CD14-positive monocyte (primary cell): Measurements from ENCODE around the gene GPHN. TPM values are rescaled to one million over a fixed set of nuclear protein-coding genes. Genes with fewer than 3 reads are reported as not detected.

Experiments used
- DNase-seq, 3 donors: peaks; one replicate each; pipeline ENCODE4 v3.0.0-alpha.2; 2011 to 2022
- H2AFZ ChIP-seq: 2 replicates; pipeline ENCODE4 v1.6.0; 2012; ENCODE audit warnings: mild to moderate bottlenecking, low read depth, low read length, inconsistent platforms; ENCODE audit not compliant: insufficient read depth, poor library complexity, severe bottlenecking
- H3K27ac ChIP-seq, 2 donors: 1 replicate in 1 of 2; 2 replicates in 1 of 2; pipeline ENCODE4 v1.5.1; 2012 to 2013; ENCODE audit warnings: low read length in 2 of 2, control low read depth in 1 of 2, inconsistent platforms in 1 of 2, low read depth in 1 of 2, mild to moderate bottlenecking in 1 of 2
- H3K27me3 ChIP-seq, 2 donors: one replicate each; pipeline versions ENCODE4 v1.6.0 to v1.6.1; 2011 to 2013; ENCODE audit warnings: low read length in 2 of 2; ENCODE audit not compliant: control insufficient read depth in 2 of 2, insufficient read depth in 2 of 2
- H3K36me3 ChIP-seq, 2 donors: replicated peaks in 1 of 2; 1 replicate in 1 of 2; 2 replicates in 1 of 2; pipeline versions ENCODE4 v1.5.1 to v1.6.1; 2012 to 2013; ENCODE audit warnings: low read length in 2 of 2, control low read depth in 1 of 2, inconsistent platforms in 1 of 2, mild to moderate bottlenecking in 1 of 2; ENCODE audit not compliant: insufficient read depth in 2 of 2, control insufficient read depth in 1 of 2
- H3K4me1 ChIP-seq, 2 donors: 1 replicate in 1 of 2; 2 replicates in 1 of 2; pipeline versions ENCODE4 v1.5.1 to v1.6.1; 2012 to 2013; ENCODE audit warnings: low read length in 2 of 2, control low read depth in 1 of 2, inconsistent platforms in 1 of 2, mild to moderate bottlenecking in 1 of 2, moderate library complexity in 1 of 2; ENCODE audit not compliant: insufficient read depth in 2 of 2, control insufficient read depth in 1 of 2
- H3K4me2 ChIP-seq: replicated peaks from 2 replicates; pipeline ENCODE3; 2012; ENCODE audit warnings: low read length, moderate library complexity, mild to moderate bottlenecking; ENCODE audit not compliant: poor library complexity, severe bottlenecking; ENCODE audit errors: extremely low read depth
- H3K4me3 ChIP-seq, 3 experiments: fragments of 200-600 bp in 1 of 3; sonication (generic) in 1 of 3; replicated peaks in 1 of 3; 1 replicate in 2 of 3; 2 replicates in 1 of 3; pipeline ENCODE4 v1.5.1; 2011 to 2013; ENCODE audit warnings: low read length in 3 of 3, mild to moderate bottlenecking in 3 of 3, control low read depth in 2 of 3, low read depth in 2 of 3, inconsistent platforms in 1 of 3, moderate library complexity in 1 of 3
- H3K79me2 ChIP-seq: 2 replicates; pipeline ENCODE4 v1.6.0; 2012; ENCODE audit warnings: mild to moderate bottlenecking, control low read depth, inconsistent platforms, low read length, moderate library complexity; ENCODE audit not compliant: insufficient read depth
- H3K9ac ChIP-seq: 2 replicates; pipeline ENCODE4 v1.6.0; 2017; ENCODE audit warnings: low read length, mild to moderate bottlenecking; ENCODE audit not compliant: insufficient read depth, poor library complexity, severe bottlenecking
- H3K9me3 ChIP-seq, 2 donors: replicated peaks in 1 of 2; 1 replicate in 1 of 2; 2 replicates in 1 of 2; pipeline versions ENCODE4 v1.5.1 to v1.6.1; 2012 to 2013; ENCODE audit warnings: low read length in 2 of 2, control low read depth in 1 of 2; ENCODE audit not compliant: control insufficient read depth in 1 of 2, insufficient read depth in 1 of 2
- H4K20me1 ChIP-seq: 2 replicates; pipeline ENCODE4 v1.6.0; 2012; ENCODE audit warnings: mild to moderate bottlenecking, low read length, control low read depth, moderate library complexity; ENCODE audit not compliant: insufficient read depth
- H3K27ac Mint-ChIP-seq, 7 donors: one replicate each; pipeline ENCODE4 v1.8.0; 2020; ENCODE audit warnings: mild to moderate bottlenecking in 7 of 7, mixed read lengths in 7 of 7, moderate library complexity in 6 of 7, inconsistent platforms in 2 of 7
- H3K27me3 Mint-ChIP-seq, 3 donors: one replicate each; pipeline ENCODE4 v1.8.0; 2021 to 2022; ENCODE audit warnings: low read depth in 3 of 3, mild to moderate bottlenecking in 3 of 3, mixed read lengths in 3 of 3, moderate library complexity in 3 of 3, inconsistent platforms in 1 of 3
- H3K36me3 Mint-ChIP-seq, 2 donors: one replicate each; pipeline ENCODE4 v1.8.0; 2020; ENCODE audit warnings: mixed read lengths in 2 of 2, inconsistent platforms in 1 of 2, mild to moderate bottlenecking in 1 of 2
- H3K4me1 Mint-ChIP-seq: one replicate; pipeline ENCODE4 v1.8.0; 2020; ENCODE audit warnings: mild to moderate bottlenecking, mixed read lengths
- H3K4me3 Mint-ChIP-seq, 2 donors: one replicate each; pipeline ENCODE4 v1.8.0; 2020; ENCODE audit warnings: mild to moderate bottlenecking in 2 of 2, mixed read lengths in 2 of 2, moderate library complexity in 1 of 2
- H3K9me3 Mint-ChIP-seq, 7 donors: one replicate each; pipeline ENCODE4 v1.8.0; 2020 to 2022; ENCODE audit warnings: mixed read lengths in 7 of 7, mild to moderate bottlenecking in 6 of 7, moderate library complexity in 6 of 7, inconsistent platforms in 2 of 7
- WGBS: methylation state at CpG from one replicate; pipeline ENCODE4 v1.1.5; 2013; ENCODE audit warnings: missing lambda C conversion rate; ENCODE audit not compliant: insufficient coverage; 5-methylcytosine and 5-hydroxymethylcytosine counted together
- intact Hi-C, 2 donors: fragments of 100-400 bp; cut with micrococcal nuclease; formaldehyde crosslinking; loops; one replicate each; pipeline versions ENCODE4 v1.15.0 to v1.15.1; 2023
- polyA plus RNA-seq, 3 donors: library from polyadenylated mRNA; depleted of rRNA in 1 of 3; unstranded in 2 of 3; stranded (reverse) in 1 of 3; fragments of 300-500 nt in 2 of 3; fragments of >200 nt in 1 of 3; fragmentation: Illumina TruSeq in 2 of 3; gene quantifications; 1 replicate in 2 of 3; 2 replicates in 1 of 3; pipeline ENCODE4 v1.2.3, GENCODE V29; 2012 to 2021
- TF ChIP-seq, protein P1 (sequence below): fragments of 200-600 bp; IDR thresholded peaks from one replicate; pipeline ENCODE4 v1.8.0; 2022; ENCODE audit warnings: antibody characterized with exemption, mild to moderate bottlenecking

The GPHN gene
- polyA plus RNA-seq, 3 donors: 1.9 to 3.1 (median 3.0) TPM

DNA sequence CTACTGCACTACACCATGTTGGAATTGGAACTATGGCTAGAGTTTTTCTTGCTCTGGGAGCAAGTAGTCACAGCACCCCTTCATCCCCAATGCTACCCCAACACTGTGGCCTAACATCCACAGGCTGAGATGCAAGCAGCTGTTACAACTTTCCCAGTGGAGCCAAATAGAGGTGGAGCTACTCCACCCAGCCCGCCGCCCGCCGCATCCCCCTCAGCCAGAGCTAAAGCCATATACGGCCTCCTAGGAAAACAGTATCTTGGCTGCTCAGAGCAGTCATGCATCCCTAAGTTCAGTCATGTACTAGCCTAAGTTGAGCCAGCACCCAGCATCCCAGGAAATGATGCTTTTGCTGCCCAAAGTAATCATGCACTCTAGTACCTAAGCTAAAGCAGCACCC lies 664.1 kb downstream of the GPHN start:
- no peaks in the 10 kb centered on the region for H3K27me3 Mint-ChIP-seq
- no peak overlapping the region for H3K4me3 Mint-ChIP-seq
- Histone ChIP-seq H3K9me3 (peaks cover 0 to 8% of the 10 kb centered on the region in 2 donors), H3K9ac (no peak overlapping the region), H3K4me3 (no peak overlapping the region), H3K79me2 (no peaks in the 10 kb centered on the region), H3K27me3 (no peaks in the 10 kb centered on the region), H3K4me1 (no peaks in the 10 kb centered on the region), H3K36me3 (no peaks in the 10 kb centered on the region), H2AFZ (no peak overlapping the region), H4K20me1 (no peaks in the 10 kb centered on the region), H3K27ac (no peak overlapping the region), H3K4me2 (no peak overlapping the region)
- TF ChIP-seq, protein P1, sequence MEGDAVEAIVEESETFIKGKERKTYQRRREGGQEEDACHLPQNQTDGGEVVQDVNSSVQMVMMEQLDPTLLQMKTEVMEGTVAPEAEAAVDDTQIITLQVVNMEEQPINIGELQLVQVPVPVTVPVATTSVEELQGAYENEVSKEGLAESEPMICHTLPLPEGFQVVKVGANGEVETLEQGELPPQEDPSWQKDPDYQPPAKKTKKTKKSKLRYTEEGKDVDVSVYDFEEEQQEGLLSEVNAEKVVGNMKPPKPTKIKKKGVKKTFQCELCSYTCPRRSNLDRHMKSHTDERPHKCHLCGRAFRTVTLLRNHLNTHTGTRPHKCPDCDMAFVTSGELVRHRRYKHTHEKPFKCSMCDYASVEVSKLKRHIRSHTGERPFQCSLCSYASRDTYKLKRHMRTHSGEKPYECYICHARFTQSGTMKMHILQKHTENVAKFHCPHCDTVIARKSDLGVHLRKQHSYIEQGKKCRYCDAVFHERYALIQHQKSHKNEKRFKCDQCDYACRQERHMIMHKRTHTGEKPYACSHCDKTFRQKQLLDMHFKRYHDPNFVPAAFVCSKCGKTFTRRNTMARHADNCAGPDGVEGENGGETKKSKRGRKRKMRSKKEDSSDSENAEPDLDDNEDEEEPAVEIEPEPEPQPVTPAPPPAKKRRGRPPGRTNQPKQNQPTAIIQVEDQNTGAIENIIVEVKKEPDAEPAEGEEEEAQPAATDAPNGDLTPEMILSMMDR: no peak
- H3K4me1 Mint-ChIP-seq: no peaks in the 10 kb centered on the region
- WGBS: 95% methylated on average over 5 of the region's 5 CpGs
- no peak overlapping the region for H3K27ac Mint-ChIP-seq
- intact Hi-C loops: no loop called here
- H3K9me3 Mint-ChIP-seq: peaks cover 11 to 42% (median 18%) of the 10 kb centered on the region in 7 donors
- DNase-seq: no peak
- H3K36me3 Mint-ChIP-seq: peaks cover 4 to 9% of the 10 kb centered on the region in 2 donors

DNA sequence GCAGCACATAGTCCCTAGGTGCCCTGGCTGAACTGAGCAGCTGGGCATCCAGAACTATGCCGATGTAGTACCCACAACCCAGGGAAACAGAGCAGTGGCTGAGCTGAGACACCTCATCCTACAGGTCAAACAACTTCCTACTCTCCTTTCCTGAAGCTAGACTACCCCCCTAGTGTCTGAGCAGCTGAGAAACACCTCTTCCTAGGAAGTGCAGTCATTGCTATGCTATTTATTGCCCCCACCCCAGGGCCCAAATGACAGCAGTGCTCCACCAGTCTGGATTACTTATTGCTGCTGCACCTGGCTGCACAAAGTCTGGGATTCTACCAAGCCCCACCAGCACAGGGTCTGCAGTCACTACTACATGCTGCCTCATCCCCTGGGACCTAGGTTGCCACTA lies 664.6 kb downstream of the GPHN start:
- TF ChIP-seq, protein P1: no peak
- Mint-ChIP-seq H3K27ac (no peak overlapping the region), H3K9me3 (peaks cover 14 to 46% (median 22%) of the 10 kb centered on the region in 7 donors), H3K36me3 (peaks cover 4 to 9% of the 10 kb centered on the region in 2 donors), H3K4me1 (no peaks in the 10 kb centered on the region), H3K27me3 (no peaks in the 10 kb centered on the region), H3K4me3 (no peak overlapping the region)
- Histone ChIP-seq H3K27me3 (no peaks in the 10 kb centered on the region), H2AFZ (no peak overlapping the region), H3K4me1 (no peaks in the 10 kb centered on the region), H4K20me1 (no peaks in the 10 kb centered on the region), H3K36me3 (no peaks in the 10 kb centered on the region), H3K79me2 (no peaks in the 10 kb centered on the region), H3K4me2 (no peak overlapping the region), H3K27ac (no peak overlapping the region), H3K9me3 (peaks cover 0 to 8% of the 10 kb centered on the region in 2 donors), H3K4me3 (no peak overlapping the region), H3K9ac (no peak overlapping the region)
- no CpG with 5 or more reads among the region's 1 CpG for WGBS
- intact Hi-C loops: no loop called here
- no peak for DNase-seq
